Thymus (tissue), 11 donors: ENCODE measurements around the gene ATXN3L. TPM values are rescaled to one million over a fixed set of nuclear protein-coding genes. Genes with fewer than 3 reads are reported as not detected.
A peak's percentile ranks its signal among the peaks of the same experiment; 100 is the strongest.

ENCODE experiments used
- DNase-seq, 9 donors: peaks; one replicate each; pipeline ENCODE4 v3.0.0-alpha.2; 2013; ENCODE audit warnings: low spot score in 9 of 9, low read depth in 6 of 9, missing footprints in 1 of 9
- H3K27ac ChIP-seq, 2 donors: one replicate each; pipeline ENCODE4 v1.5.1; 2013; ENCODE audit warnings: control low read depth in 1 of 2, low read depth in 1 of 2, low read length in 1 of 2, mild to moderate bottlenecking in 1 of 2, moderate library complexity in 1 of 2
- H3K27me3 ChIP-seq, 2 donors: one replicate each; pipeline ENCODE4 v1.5.1; 2013; ENCODE audit warnings: low read length in 1 of 2; ENCODE audit not compliant: control insufficient read depth in 2 of 2, insufficient read depth in 1 of 2
- H3K36me3 ChIP-seq, 2 donors: one replicate each; pipeline ENCODE4 v1.5.1; 2013; ENCODE audit warnings: low read length in 1 of 2, mild to moderate bottlenecking in 1 of 2, moderate library complexity in 1 of 2; ENCODE audit not compliant: control insufficient read depth in 2 of 2, insufficient read depth in 2 of 2
- H3K4me1 ChIP-seq, 2 donors: one replicate each; pipeline ENCODE4 v1.5.1; 2013; ENCODE audit warnings: low read length in 2 of 2; ENCODE audit not compliant: control insufficient read depth in 2 of 2, insufficient read depth in 2 of 2
- H3K4me3 ChIP-seq, 2 donors: one replicate each; pipeline ENCODE4 v1.5.1; 2013; ENCODE audit warnings: low read length in 2 of 2, control low read depth in 1 of 2, mild to moderate bottlenecking in 1 of 2
- H3K9me3 ChIP-seq, 2 donors: one replicate each; pipeline ENCODE4 v1.5.1; 2013; ENCODE audit warnings: low read length in 1 of 2, mild to moderate bottlenecking in 1 of 2; ENCODE audit not compliant: control insufficient read depth in 2 of 2, insufficient read depth in 1 of 2
- WGBS: extraction: QIAGEN DNeasy Blood & Tissue Kit; methylation state at CpG from one replicate; pipeline ENCODE4 v1.1.7; 2013; 5-methylcytosine and 5-hydroxymethylcytosine counted together
- polyA plus RNA-seq: library from polyadenylated mRNA; stranded (reverse); fragments of 200-250 nt; gene quantifications from one replicate; pipeline ENCODE4 v1.2.3, GENCODE V29; 2013
- total RNA-seq: library from RNA; stranded (reverse); fragments of 120-200 nt; gene quantifications from one replicate; pipeline ENCODE4 v1.2.4, GENCODE V29; 2013
- donor health status: healthy.

Gene ATXN3L
- total and polyA plus RNA-seq, 2 donors, result not detected

DNA sequence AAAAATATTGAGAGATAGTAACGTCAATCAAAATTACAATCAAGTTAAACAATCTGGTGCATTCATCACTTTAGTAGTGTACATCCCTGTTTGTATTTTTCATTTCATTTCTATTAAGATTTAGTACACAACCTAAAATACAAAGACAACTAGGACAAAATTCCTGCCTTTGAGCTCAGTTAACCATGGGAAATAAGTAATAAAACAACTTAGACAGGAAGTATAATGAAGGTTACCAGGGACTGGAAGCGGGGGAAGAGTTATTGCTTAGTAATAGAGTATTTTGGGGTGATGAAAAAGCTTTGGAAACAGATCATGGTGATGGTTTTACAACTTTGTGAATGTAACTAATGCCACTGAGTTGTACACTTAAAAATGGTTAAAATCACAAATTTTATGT, 25.6 kb upstream of the ATXN3L start:
- no peaks in the 10 kb centered on the region for H3K27me3 ChIP-seq
- no peak overlapping the region for H3K4me3 ChIP-seq
- 93% methylated on average over 2 of the region's 2 CpGs for WGBS
- DNase-seq, result no peak
- no peaks in the 10 kb centered on the region for H3K36me3 ChIP-seq
- H3K27ac ChIP-seq, result no peak overlapping the region
- no peaks in the 10 kb centered on the region for H3K9me3 ChIP-seq
- H3K4me1 ChIP-seq, result no peaks in the 10 kb centered on the region

DNA sequence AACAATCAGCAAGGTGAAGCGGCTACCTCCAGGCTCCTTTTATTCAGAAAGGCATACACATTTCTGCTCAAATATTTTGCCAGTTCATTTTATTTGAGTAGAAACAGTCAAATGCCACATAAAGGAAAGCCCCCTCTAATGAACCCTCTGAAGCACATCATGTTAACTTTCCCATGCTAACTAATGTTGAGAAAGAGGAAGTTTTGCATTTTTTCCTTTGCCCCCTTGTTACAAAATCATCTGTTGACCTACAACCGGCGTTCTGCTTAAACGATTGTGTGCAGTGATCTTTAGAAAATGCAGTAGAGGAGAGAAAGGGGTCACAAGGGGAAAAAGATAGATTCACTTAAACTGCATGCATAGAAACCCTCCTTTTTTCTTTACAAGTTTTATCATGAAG, 25.2 kb upstream of the ATXN3L start:
- Histone ChIP-seq H3K4me1 (no peaks in the 10 kb centered on the region), H3K4me3 (no peak overlapping the region), H3K27me3 (no peaks in the 10 kb centered on the region), H3K36me3 (no peaks in the 10 kb centered on the region), H3K27ac (no peak overlapping the region), H3K9me3 (no peaks in the 10 kb centered on the region)
- WGBS, result 71% methylated on average over 4 of the region's 4 CpGs
- DNase-seq, result no peak

DNA sequence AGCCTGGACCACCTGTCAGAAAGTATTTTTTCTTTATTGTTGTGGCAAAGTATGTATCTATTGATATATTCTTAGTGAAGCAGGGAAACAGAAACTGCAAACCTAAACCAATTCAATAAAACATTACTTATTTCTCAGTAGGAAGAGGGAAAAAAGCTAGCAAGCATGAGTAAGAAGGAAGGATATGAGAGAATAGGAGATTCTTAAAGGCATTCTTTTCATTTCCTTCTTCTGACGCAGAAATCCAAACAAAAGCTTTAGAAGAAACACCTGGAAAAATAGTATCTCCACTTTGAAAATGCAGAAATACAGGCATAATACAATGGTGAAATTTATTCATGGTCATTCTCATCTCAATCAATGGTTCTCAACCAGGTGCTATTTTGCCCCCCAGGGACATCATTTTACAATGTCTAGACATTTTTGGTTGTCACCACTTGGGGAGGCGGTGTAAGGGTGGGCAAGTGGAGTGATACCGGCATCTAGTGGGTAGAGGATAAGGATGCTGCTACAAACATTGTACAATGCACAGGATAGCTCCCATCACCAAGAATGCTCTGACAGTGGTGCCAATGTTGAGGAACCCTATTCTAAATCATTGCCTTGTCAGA, 21.7 kb upstream of the ATXN3L start:
- Histone ChIP-seq H3K27me3 (no peaks in the 10 kb centered on the region), H3K9me3 (no peaks in the 10 kb centered on the region), H3K36me3 (no peaks in the 10 kb centered on the region), H3K4me3 (no peak overlapping the region), H3K4me1 (no peaks in the 10 kb centered on the region), H3K27ac (no peak overlapping the region)
- WGBS, result 98% methylated on average over 3 of the region's 3 CpGs
- peak in 1 of 9 donors; percentile 11 for DNase-seq

DNA sequence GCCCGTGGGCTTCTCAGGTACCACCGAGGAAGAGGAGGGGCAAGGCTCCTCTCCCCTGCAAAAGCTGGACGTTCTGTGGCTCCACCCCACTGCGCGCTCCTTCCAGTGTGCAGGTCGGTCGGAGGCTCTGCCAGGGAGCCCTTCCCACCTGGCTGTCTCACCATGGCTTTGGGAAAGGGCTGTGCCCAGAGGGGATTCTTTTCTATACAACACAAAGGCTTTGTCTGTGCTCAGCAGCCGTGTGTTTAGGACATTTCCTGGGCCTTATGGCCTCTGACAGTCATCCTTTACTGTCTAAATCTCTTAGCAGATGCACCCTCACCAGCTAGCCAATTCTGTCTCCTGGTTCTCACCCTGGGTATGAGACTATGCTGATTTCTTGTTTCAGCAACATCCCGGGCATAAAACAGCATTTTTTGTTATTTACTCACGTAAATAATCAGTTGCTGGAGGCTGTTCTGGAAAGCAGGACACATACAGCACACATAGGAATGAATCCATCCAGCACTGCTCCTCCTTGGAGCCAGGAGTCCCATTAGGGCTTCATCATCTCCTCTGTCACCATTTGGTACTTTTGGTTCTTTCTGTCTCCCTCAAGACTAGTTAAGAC, 20.4 kb upstream of the ATXN3L start:
- Histone ChIP-seq H3K27me3 (no peaks in the 10 kb centered on the region), H3K4me1 (no peaks in the 10 kb centered on the region), H3K27ac (no peak overlapping the region), H3K9me3 (no peaks in the 10 kb centered on the region), H3K4me3 (no peak overlapping the region), H3K36me3 (no peaks in the 10 kb centered on the region)
- DNase-seq, result no peak
- 96% methylated on average over 10 of the region's 10 CpGs for WGBS

DNA sequence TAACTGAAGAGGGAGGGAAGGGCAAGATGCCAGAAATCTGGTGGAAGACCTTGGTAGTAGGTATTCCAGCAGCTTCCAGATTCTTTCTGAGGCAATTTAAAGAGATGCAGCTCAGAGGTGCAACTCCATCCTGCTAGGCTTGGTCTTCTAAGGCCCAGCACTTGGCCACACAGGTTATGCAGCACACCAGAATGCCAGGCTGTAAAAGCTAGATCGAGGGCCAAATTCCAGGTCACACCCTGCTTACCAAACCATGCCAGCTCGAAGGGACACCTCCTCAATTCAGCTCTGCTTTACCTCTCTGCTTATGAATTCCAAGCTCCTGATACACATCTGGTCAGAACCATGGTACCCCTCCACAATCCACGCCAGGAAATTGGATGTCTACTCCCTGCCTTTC, 19.8 kb upstream of the ATXN3L start:
- H3K27ac ChIP-seq, result no peak overlapping the region

DNA sequence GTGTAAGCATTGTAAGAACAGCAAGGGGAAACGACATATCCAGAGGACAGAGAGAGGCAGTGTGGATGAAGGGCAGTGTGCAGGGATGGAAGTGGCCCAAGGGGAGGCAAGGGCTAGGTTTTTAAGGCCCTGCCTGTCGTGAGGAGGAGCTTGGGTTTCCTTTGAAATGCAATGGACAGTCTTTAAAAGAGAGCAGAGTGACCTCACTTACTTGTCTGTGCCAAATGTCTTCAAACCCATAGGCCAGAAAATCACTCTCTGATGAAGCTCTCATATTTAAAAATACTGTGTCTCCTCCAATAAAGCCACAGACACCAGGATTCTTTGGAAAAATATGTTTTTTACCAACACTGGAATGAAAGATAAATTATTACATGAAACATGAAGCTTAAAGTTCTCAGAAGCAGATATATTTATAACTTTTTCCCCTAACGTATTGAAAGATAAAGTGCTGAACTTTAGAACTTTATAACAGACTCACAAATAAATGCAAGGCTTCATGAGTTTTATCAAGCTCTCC, 19.2 kb upstream of the ATXN3L start:
- Histone ChIP-seq H3K27me3 (no peaks in the 10 kb centered on the region), H3K27ac (no peak overlapping the region), H3K4me3 (no peak overlapping the region), H3K9me3 (no peaks in the 10 kb centered on the region), H3K4me1 (no peaks in the 10 kb centered on the region), H3K36me3 (no peaks in the 10 kb centered on the region)
- DNase-seq, result no peak
- WGBS, result 92% methylated on average over 3 of the region's 3 CpGs

More for the DNA sequence above, 19.8 kb upstream of the ATXN3L start:
- no peak for DNase-seq
- Histone ChIP-seq H3K9me3 (no peaks in the 10 kb centered on the region), H3K27me3 (no peaks in the 10 kb centered on the region), H3K4me3 (no peak overlapping the region), H3K36me3 (no peaks in the 10 kb centered on the region), H3K4me1 (no peaks in the 10 kb centered on the region)
- WGBS, result 98% methylated on average over 3 of the region's 3 CpGs

DNA sequence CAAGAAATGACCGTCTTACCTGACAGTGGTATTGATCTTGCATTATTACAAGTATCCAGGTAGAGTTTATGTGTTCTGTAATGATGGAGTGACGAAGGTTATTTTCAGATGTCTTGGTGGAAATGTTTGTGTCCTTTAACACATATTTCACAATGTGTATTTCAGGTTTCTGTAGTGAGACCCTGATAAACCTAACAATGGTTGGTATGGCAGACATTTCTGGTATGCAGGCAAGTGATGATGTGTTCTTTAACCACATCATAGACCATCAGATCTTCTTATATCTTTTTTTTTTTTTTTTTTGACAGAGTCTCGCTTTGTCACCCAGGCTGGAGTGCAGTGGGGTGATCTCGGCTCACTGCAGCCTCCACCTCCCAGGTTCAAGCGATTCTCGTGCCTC, 14.6 kb upstream of the ATXN3L start:
- no peak for DNase-seq
- no peaks in the 10 kb centered on the region for H3K27me3 ChIP-seq
- H3K4me1 ChIP-seq, result no peaks in the 10 kb centered on the region
- no peaks in the 10 kb centered on the region for H3K36me3 ChIP-seq
- no peak overlapping the region for H3K27ac ChIP-seq
- H3K9me3 ChIP-seq, result no peaks in the 10 kb centered on the region
- H3K4me3 ChIP-seq, result no peak overlapping the region
- 81% methylated on average over 6 of the region's 6 CpGs for WGBS

DNA sequence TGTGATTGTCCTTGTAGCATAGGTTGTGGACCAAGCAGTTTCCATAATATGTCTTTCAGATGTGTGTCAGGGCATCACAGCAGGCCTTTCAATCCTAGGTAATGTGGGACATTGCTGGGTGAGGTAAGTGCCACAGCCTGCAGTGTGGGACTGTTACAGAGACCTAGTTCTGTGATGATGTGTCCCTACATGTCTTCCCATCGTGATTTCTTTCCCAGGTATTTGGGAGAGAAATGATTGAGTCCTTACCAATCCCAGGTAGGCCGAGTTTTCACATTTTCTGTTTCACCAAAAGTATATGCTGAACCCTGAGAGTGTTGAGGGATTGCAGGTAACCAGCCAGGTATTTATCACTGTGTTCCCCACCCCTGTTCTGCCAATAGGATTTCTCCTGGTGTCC, 10.6 kb upstream of the ATXN3L start:
- H3K36me3 ChIP-seq, result no peaks in the 10 kb centered on the region
- no peak for DNase-seq
- no peak overlapping the region for H3K27ac ChIP-seq
- H3K9me3 ChIP-seq, result no peaks in the 10 kb centered on the region
- no peak overlapping the region for H3K4me3 ChIP-seq
- no peaks in the 10 kb centered on the region for H3K27me3 ChIP-seq
- H3K4me1 ChIP-seq, result no peaks in the 10 kb centered on the region
- 95% methylated on average over 2 of the region's 2 CpGs for WGBS

DNA sequence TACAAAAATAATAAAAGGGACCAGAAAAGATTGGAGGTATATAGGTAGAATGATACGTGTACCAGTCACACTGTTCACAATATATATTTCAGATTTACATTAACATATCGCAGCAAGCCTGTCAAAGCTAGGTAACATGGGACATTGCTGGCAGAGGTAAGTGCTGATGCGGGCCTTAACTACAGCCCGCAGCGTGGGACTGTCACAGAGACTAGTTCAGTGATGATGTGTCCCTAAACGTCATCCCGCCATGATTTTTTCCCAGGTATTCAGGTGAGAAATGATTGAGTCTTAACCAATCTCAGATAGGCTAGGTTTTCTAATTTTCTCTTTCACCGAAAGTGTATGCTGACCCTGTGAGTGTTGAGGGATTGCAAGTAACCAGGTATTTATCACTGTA, 7.8 kb upstream of the ATXN3L start:
- H3K4me3 ChIP-seq, result no peak overlapping the region
- 98% methylated on average over 8 of the region's 8 CpGs for WGBS
- DNase-seq, result no peak
- no peaks in the 10 kb centered on the region for H3K4me1 ChIP-seq
- no peaks in the 10 kb centered on the region for H3K36me3 ChIP-seq
- no peak overlapping the region for H3K27ac ChIP-seq
- H3K27me3 ChIP-seq, result no peaks in the 10 kb centered on the region
- no peaks in the 10 kb centered on the region for H3K9me3 ChIP-seq
